GM12878 (cell line): ENCODE data around the gene PACSIN3. TPM values are rescaled to one million over a fixed set of nuclear protein-coding genes. Genes with fewer than 3 reads are reported as not detected.
A peak's percentile ranks its signal among the peaks of the same experiment; 100 is the strongest.

Experiments
- CREM ChIP-seq: IDR thresholded peaks from 2 replicates; pipeline ENCODE4 v1.6.1; 2014; ENCODE audit warnings: antibody characterized with exemption, low read depth
- DPF2 ChIP-seq: fragments of 450-650 bp; IDR thresholded peaks from 2 replicates; pipeline ENCODE4 v1.6.1; 2017; ENCODE audit warnings: mild to moderate bottlenecking
- EGR1 ChIP-seq, 2 experiments: IDR thresholded peaks; 1 replicate in 1 of 2; 2 replicates in 1 of 2; pipeline ENCODE4 v1.6.1; 2011 to 2012; ENCODE audit warnings: low read depth in 2 of 2, low read length in 2 of 2, borderline replicate concordance in 1 of 2, mild to moderate bottlenecking in 1 of 2, moderate library complexity in 1 of 2
- GABPA ChIP-seq: IDR thresholded peaks from 2 replicates; pipeline ENCODE4 v1.6.1; 2014; ENCODE audit warnings: antibody characterized with exemption, low read depth, mild to moderate bottlenecking, inconsistent platforms
- HDAC6 ChIP-seq: fragments of 200-600 bp; sonication (generic); IDR thresholded peaks from one replicate; pipeline ENCODE4 v1.8.0; 2017; ENCODE audit warnings: antibody characterized with exemption; ENCODE audit not compliant: unreplicated experiment
- JUNB ChIP-seq: IDR thresholded peaks from 2 replicates; pipeline ENCODE4 v1.6.1; 2016; ENCODE audit warnings: antibody characterized with exemption, mild to moderate bottlenecking
- JUND ChIP-seq: IDR thresholded peaks from 2 replicates; pipeline ENCODE4 v1.6.1; 2012; ENCODE audit warnings: low read depth, mild to moderate bottlenecking, low read length, improper control_type of control experiment, moderate library complexity
- MTA3 ChIP-seq: IDR thresholded peaks from 2 replicates; pipeline ENCODE4 v1.6.1; 2012; ENCODE audit warnings: low read length, inconsistent platforms, borderline replicate concordance
- NR2F1 ChIP-seq: fragments of 450-650 bp; conservative IDR thresholded peaks from 2 replicates; pipeline ENCODE4 v1.6.1; 2017; ENCODE audit warnings: mild to moderate bottlenecking
- SIX5 ChIP-seq: IDR thresholded peaks from 2 replicates; pipeline ENCODE4 v1.6.1; 2011; ENCODE audit warnings: mild to moderate bottlenecking, low read depth, low read length, moderate library complexity; ENCODE audit not compliant: severe bottlenecking
- SREBF1 ChIP-seq: IDR thresholded peaks from 2 replicates; pipeline ENCODE4 v1.6.1; 2012; ENCODE audit warnings: mild to moderate bottlenecking, low read length
- SREBF2 ChIP-seq: IDR thresholded peaks from 2 replicates; pipeline ENCODE4 v1.6.1; 2012; ENCODE audit warnings: mild to moderate bottlenecking, low read length
- SUPT20H ChIP-seq: IDR thresholded peaks from 2 replicates; pipeline ENCODE4 v1.6.1; 2011; ENCODE audit warnings: low read depth, mild to moderate bottlenecking, low read length, moderate library complexity, borderline replicate concordance; ENCODE audit not compliant: control insufficient read depth
- ZNF24 ChIP-seq: fragments of 450-650 bp; IDR thresholded peaks from 2 replicates; pipeline ENCODE4 v1.6.1; 2017; ENCODE audit warnings: antibody characterized with exemption, mild to moderate bottlenecking
- polyA plus RNA-seq, 11 experiments: library from polyadenylated mRNA; depleted of rRNA in 4 of 11; unstranded in 6 of 11; stranded (reverse) in 5 of 11; fragments of >200 nt; fragmentation: Nextera tagmentation in 4 of 11; fragmentation: Illumina TruSeq in 1 of 11; extraction: Ambion mirVana in 4 of 11; extraction: Trizol in 1 of 11; gene quantifications; 1 replicate in 1 of 11; 2 replicates in 10 of 11; pipeline versions ENCODE4 v1.2.1 to v1.2.3, GENCODE V29; 2011 to 2016; ENCODE audit warnings: inconsistent platforms in 2 of 11, missing spikeins in 2 of 11, low read depth in 1 of 11
- total RNA-seq, 4 experiments: library from RNA; depleted of rRNA in 3 of 4; stranded (reverse); fragments of >200 nt in 3 of 4; fragmentation: Illumina TruSeq in 1 of 4; extraction: Trizol in 1 of 4; gene quantifications; 2 replicates each; pipeline versions ENCODE4 v1.2.1 to v1.2.3, GENCODE V29; 2013 to 2021
- TF ChIP-seq, protein P1 (sequence below), 3 experiments: IDR thresholded peaks in 2 of 3; conservative IDR thresholded peaks in 1 of 3; 2 replicates each; pipeline ENCODE4 v1.5.1; 2011; ENCODE audit warnings: low read depth in 3 of 3, low read length in 3 of 3, mild to moderate bottlenecking in 3 of 3, control low read depth in 2 of 3, moderate library complexity in 2 of 3, inconsistent platforms in 1 of 3, mixed read lengths in 1 of 3; ENCODE audit not compliant: control insufficient read depth in 2 of 3, insufficient read depth in 1 of 3; ENCODE audit errors: extremely low read depth in 1 of 3
- TF ChIP-seq, protein P2 (sequence below): fragments of 450-650 bp; IDR thresholded peaks from 2 replicates; pipeline ENCODE4 v1.6.1; 2017; ENCODE audit warnings: mild to moderate bottlenecking, moderate library complexity
- TF ChIP-seq, protein P3 (sequence below): fragments of 450-650 bp; IDR thresholded peaks from 2 replicates; pipeline ENCODE4 v1.6.1; 2017; ENCODE audit warnings: mild to moderate bottlenecking
- TF ChIP-seq, protein P4 (sequence below): fragments of 150-350 bp; IDR thresholded peaks from 2 replicates; pipeline ENCODE4 v1.6.1; 2014; ENCODE audit warnings: mild to moderate bottlenecking, low read depth, low read length

The PACSIN3 gene
- total and polyA plus RNA-seq, 10 of the 15 experiments (the other 5 are each of a cell fraction or from before 2014, with no cell fraction given), result 0.05 to 0.82 (median 0.22) TPM; not detected in 1

DNA sequence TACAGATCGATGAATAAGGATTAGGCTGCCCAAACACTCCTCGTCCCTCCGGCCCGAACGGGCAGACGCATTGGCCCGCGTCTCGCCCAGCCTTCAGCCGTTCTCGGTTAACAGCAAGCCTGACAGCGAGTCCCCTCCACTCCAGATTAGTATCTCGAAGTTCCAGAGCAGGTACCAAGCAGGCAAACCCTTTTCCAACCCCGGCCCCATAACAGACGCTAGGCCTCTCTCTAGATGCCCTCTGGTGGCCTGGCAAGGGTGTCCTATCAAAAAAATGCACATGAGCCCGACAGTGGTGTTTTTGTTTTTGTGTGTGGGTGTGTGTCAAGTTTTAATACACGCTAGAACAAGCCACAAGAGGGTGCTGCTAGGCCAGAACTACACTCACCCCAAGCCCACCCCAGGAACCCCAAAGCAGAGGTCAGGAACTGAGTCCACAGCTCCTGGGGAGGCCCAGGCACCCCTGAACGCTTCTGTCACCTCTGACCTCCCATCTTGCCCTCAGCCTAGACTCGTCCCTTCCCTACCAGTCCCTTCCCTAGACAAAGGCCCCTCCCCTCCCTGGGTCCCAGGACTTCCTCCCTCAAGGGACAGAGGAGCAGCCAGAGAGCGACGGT, 8.9 kb downstream of the PACSIN3 start (continued):
- no peak for TF ChIP-seq ZNF24
- TF ChIP-seq SUPT20H, result no peak
- TF ChIP-seq, protein P1, sequence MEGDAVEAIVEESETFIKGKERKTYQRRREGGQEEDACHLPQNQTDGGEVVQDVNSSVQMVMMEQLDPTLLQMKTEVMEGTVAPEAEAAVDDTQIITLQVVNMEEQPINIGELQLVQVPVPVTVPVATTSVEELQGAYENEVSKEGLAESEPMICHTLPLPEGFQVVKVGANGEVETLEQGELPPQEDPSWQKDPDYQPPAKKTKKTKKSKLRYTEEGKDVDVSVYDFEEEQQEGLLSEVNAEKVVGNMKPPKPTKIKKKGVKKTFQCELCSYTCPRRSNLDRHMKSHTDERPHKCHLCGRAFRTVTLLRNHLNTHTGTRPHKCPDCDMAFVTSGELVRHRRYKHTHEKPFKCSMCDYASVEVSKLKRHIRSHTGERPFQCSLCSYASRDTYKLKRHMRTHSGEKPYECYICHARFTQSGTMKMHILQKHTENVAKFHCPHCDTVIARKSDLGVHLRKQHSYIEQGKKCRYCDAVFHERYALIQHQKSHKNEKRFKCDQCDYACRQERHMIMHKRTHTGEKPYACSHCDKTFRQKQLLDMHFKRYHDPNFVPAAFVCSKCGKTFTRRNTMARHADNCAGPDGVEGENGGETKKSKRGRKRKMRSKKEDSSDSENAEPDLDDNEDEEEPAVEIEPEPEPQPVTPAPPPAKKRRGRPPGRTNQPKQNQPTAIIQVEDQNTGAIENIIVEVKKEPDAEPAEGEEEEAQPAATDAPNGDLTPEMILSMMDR (IDR thresholded peaks at IDR 0.05 in 2 of 3, conservative IDR thresholded peaks at IDR 0.05 in 1 of 3; ENCODE audit: control insufficient read depth in 2 of 3, extremely low read depth in 1 of 3, insufficient read depth in 1 of 3, low read depth in 3 of 3, low read length in 3 of 3), result peak; percentile 59 to 77 (median 76)
- TF ChIP-seq HDAC6, result no peak
- no peak for TF ChIP-seq GABPA
- TF ChIP-seq EGR1 (IDR thresholded peaks at IDR 0.05; ENCODE audit: borderline replicate concordance in 1 of 2, low read depth in 2 of 2, low read length in 2 of 2), result peak in 1 of 2 experiments; percentile 57; a peak in 2 of 3 replicates
- TF ChIP-seq, protein P2, sequence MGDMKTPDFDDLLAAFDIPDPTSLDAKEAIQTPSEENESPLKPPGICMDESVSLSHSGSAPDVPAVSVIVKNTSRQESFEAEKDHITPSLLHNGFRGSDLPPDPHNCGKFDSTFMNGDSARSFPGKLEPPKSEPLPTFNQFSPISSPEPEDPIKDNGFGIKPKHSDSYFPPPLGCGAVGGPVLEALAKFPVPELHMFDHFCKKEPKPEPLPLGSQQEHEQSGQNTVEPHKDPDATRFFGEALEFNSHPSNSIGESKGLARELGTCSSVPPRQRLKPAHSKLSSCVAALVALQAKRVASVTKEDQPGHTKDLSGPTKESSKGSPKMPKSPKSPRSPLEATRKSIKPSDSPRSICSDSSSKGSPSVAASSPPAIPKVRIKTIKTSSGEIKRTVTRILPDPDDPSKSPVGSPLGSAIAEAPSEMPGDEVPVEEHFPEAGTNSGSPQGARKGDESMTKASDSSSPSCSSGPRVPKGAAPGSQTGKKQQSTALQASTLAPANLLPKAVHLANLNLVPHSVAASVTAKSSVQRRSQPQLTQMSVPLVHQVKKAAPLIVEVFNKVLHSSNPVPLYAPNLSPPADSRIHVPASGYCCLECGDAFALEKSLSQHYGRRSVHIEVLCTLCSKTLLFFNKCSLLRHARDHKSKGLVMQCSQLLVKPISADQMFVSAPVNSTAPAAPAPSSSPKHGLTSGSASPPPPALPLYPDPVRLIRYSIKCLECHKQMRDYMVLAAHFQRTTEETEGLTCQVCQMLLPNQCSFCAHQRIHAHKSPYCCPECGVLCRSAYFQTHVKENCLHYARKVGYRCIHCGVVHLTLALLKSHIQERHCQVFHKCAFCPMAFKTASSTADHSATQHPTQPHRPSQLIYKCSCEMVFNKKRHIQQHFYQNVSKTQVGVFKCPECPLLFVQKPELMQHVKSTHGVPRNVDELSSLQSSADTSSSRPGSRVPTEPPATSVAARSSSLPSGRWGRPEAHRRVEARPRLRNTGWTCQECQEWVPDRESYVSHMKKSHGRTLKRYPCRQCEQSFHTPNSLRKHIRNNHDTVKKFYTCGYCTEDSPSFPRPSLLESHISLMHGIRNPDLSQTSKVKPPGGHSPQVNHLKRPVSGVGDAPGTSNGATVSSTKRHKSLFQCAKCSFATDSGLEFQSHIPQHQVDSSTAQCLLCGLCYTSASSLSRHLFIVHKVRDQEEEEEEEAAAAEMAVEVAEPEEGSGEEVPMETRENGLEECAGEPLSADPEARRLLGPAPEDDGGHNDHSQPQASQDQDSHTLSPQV, result 0 out of 2 replicates have a peak, but pooled peaks have one; percentile 50
- TF ChIP-seq, protein P3, sequence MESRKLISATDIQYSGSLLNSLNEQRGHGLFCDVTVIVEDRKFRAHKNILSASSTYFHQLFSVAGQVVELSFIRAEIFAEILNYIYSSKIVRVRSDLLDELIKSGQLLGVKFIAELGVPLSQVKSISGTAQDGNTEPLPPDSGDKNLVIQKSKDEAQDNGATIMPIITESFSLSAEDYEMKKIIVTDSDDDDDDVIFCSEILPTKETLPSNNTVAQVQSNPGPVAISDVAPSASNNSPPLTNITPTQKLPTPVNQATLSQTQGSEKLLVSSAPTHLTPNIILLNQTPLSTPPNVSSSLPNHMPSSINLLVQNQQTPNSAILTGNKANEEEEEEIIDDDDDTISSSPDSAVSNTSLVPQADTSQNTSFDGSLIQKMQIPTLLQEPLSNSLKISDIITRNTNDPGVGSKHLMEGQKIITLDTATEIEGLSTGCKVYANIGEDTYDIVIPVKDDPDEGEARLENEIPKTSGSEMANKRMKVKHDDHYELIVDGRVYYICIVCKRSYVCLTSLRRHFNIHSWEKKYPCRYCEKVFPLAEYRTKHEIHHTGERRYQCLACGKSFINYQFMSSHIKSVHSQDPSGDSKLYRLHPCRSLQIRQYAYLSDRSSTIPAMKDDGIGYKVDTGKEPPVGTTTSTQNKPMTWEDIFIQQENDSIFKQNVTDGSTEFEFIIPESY, result no peak
- TF ChIP-seq NR2F1, result peak; percentile 79
- no peak for TF ChIP-seq JUNB
- TF ChIP-seq, protein P4, sequence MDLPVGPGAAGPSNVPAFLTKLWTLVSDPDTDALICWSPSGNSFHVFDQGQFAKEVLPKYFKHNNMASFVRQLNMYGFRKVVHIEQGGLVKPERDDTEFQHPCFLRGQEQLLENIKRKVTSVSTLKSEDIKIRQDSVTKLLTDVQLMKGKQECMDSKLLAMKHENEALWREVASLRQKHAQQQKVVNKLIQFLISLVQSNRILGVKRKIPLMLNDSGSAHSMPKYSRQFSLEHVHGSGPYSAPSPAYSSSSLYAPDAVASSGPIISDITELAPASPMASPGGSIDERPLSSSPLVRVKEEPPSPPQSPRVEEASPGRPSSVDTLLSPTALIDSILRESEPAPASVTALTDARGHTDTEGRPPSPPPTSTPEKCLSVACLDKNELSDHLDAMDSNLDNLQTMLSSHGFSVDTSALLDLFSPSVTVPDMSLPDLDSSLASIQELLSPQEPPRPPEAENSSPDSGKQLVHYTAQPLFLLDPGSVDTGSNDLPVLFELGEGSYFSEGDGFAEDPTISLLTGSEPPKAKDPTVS, result no peak
- no peak for TF ChIP-seq SREBF1
- TF ChIP-seq MTA3, result no peak
- no peak for TF ChIP-seq SIX5
- TF ChIP-seq CREM, result no peak
- no peak for TF ChIP-seq SREBF2
- TF ChIP-seq DPF2, result peak; percentile 73; the same call in 1 of the 2 replicates
- TF ChIP-seq JUND, result no peak
